ENCODE measurements around the gene ENPEP.

DNA sequence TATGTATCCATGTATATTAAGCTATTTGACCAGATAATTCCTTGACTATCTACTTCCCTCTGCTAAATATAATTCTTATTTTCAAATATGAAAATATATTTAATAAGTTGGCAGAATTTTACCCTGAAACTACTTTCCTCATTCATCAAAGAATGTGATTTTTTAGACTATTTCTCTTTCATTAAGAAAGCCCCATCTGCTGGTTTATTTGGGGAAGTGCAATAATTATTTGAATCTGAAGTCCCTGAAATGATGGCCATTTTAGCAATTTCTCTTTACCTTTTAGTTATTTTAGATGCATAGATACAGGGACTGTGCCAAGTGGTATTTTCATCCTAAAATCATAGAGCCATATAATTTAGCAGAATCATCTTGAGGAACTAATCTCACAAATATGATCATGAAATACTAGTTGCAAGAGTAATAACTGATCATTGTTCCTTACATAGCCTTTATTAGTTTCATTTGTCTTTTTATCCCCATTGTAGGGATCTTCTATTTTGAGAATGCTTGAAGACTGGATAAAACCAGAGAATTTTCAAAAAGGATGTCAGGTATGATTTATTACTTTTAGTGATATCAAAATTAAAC is 39.0 kb downstream of the ENPEP start:
- TF ChIP-seq, protein P1, sequence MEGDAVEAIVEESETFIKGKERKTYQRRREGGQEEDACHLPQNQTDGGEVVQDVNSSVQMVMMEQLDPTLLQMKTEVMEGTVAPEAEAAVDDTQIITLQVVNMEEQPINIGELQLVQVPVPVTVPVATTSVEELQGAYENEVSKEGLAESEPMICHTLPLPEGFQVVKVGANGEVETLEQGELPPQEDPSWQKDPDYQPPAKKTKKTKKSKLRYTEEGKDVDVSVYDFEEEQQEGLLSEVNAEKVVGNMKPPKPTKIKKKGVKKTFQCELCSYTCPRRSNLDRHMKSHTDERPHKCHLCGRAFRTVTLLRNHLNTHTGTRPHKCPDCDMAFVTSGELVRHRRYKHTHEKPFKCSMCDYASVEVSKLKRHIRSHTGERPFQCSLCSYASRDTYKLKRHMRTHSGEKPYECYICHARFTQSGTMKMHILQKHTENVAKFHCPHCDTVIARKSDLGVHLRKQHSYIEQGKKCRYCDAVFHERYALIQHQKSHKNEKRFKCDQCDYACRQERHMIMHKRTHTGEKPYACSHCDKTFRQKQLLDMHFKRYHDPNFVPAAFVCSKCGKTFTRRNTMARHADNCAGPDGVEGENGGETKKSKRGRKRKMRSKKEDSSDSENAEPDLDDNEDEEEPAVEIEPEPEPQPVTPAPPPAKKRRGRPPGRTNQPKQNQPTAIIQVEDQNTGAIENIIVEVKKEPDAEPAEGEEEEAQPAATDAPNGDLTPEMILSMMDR (IDR thresholded peaks at IDR 0.05), result peak; percentile 35 to 73 (median 58)
- TF ChIP-seq POLR2A (IDR thresholded peaks at IDR 0.05), result no peak

Data from thyroid gland (tissue), 4 donors.